CD14-positive monocyte (primary cell): ENCODE data around the gene SSBP2. TPM values are rescaled to one million over a fixed set of nuclear protein-coding genes. Genes with fewer than 3 reads are reported as not detected.

ENCODE experiments used
- DNase-seq, 3 donors: peaks; one replicate each; pipeline ENCODE4 v3.0.0-alpha.2; 2011 to 2022
- H2AFZ ChIP-seq: 2 replicates; pipeline ENCODE4 v1.6.0; 2012; ENCODE audit warnings: mild to moderate bottlenecking, low read depth, low read length, inconsistent platforms; ENCODE audit not compliant: insufficient read depth, poor library complexity, severe bottlenecking
- H3K27ac ChIP-seq, 2 donors: 1 replicate in 1 of 2; 2 replicates in 1 of 2; pipeline ENCODE4 v1.5.1; 2012 to 2013; ENCODE audit warnings: low read length in 2 of 2, control low read depth in 1 of 2, inconsistent platforms in 1 of 2, low read depth in 1 of 2, mild to moderate bottlenecking in 1 of 2
- H3K27me3 ChIP-seq, 2 donors: one replicate each; pipeline versions ENCODE4 v1.6.0 to v1.6.1; 2011 to 2013; ENCODE audit warnings: low read length in 2 of 2; ENCODE audit not compliant: control insufficient read depth in 2 of 2, insufficient read depth in 2 of 2
- H3K36me3 ChIP-seq, 2 donors: replicated peaks in 1 of 2; 1 replicate in 1 of 2; 2 replicates in 1 of 2; pipeline versions ENCODE4 v1.5.1 to v1.6.1; 2012 to 2013; ENCODE audit warnings: low read length in 2 of 2, control low read depth in 1 of 2, inconsistent platforms in 1 of 2, mild to moderate bottlenecking in 1 of 2; ENCODE audit not compliant: insufficient read depth in 2 of 2, control insufficient read depth in 1 of 2
- H3K4me1 ChIP-seq, 2 donors: 1 replicate in 1 of 2; 2 replicates in 1 of 2; pipeline versions ENCODE4 v1.5.1 to v1.6.1; 2012 to 2013; ENCODE audit warnings: low read length in 2 of 2, control low read depth in 1 of 2, inconsistent platforms in 1 of 2, mild to moderate bottlenecking in 1 of 2, moderate library complexity in 1 of 2; ENCODE audit not compliant: insufficient read depth in 2 of 2, control insufficient read depth in 1 of 2
- H3K4me2 ChIP-seq: replicated peaks from 2 replicates; pipeline ENCODE3; 2012; ENCODE audit warnings: low read length, moderate library complexity, mild to moderate bottlenecking; ENCODE audit not compliant: poor library complexity, severe bottlenecking; ENCODE audit errors: extremely low read depth
- H3K4me3 ChIP-seq, 3 experiments: fragments of 200-600 bp in 1 of 3; sonication (generic) in 1 of 3; replicated peaks in 1 of 3; 1 replicate in 2 of 3; 2 replicates in 1 of 3; pipeline ENCODE4 v1.5.1; 2011 to 2013; ENCODE audit warnings: low read length in 3 of 3, mild to moderate bottlenecking in 3 of 3, control low read depth in 2 of 3, low read depth in 2 of 3, inconsistent platforms in 1 of 3, moderate library complexity in 1 of 3
- H3K79me2 ChIP-seq: 2 replicates; pipeline ENCODE4 v1.6.0; 2012; ENCODE audit warnings: mild to moderate bottlenecking, control low read depth, inconsistent platforms, low read length, moderate library complexity; ENCODE audit not compliant: insufficient read depth
- H3K9ac ChIP-seq: 2 replicates; pipeline ENCODE4 v1.6.0; 2017; ENCODE audit warnings: low read length, mild to moderate bottlenecking; ENCODE audit not compliant: insufficient read depth, poor library complexity, severe bottlenecking
- H3K9me3 ChIP-seq, 2 donors: replicated peaks in 1 of 2; 1 replicate in 1 of 2; 2 replicates in 1 of 2; pipeline versions ENCODE4 v1.5.1 to v1.6.1; 2012 to 2013; ENCODE audit warnings: low read length in 2 of 2, control low read depth in 1 of 2; ENCODE audit not compliant: control insufficient read depth in 1 of 2, insufficient read depth in 1 of 2
- H4K20me1 ChIP-seq: 2 replicates; pipeline ENCODE4 v1.6.0; 2012; ENCODE audit warnings: mild to moderate bottlenecking, low read length, control low read depth, moderate library complexity; ENCODE audit not compliant: insufficient read depth
- H3K27ac Mint-ChIP-seq, 7 donors: one replicate each; pipeline ENCODE4 v1.8.0; 2020; ENCODE audit warnings: mild to moderate bottlenecking in 7 of 7, mixed read lengths in 7 of 7, moderate library complexity in 6 of 7, inconsistent platforms in 2 of 7
- H3K27me3 Mint-ChIP-seq, 3 donors: one replicate each; pipeline ENCODE4 v1.8.0; 2021 to 2022; ENCODE audit warnings: low read depth in 3 of 3, mild to moderate bottlenecking in 3 of 3, mixed read lengths in 3 of 3, moderate library complexity in 3 of 3, inconsistent platforms in 1 of 3
- H3K36me3 Mint-ChIP-seq, 2 donors: one replicate each; pipeline ENCODE4 v1.8.0; 2020; ENCODE audit warnings: mixed read lengths in 2 of 2, inconsistent platforms in 1 of 2, mild to moderate bottlenecking in 1 of 2
- H3K4me1 Mint-ChIP-seq: one replicate; pipeline ENCODE4 v1.8.0; 2020; ENCODE audit warnings: mild to moderate bottlenecking, mixed read lengths
- H3K4me3 Mint-ChIP-seq, 2 donors: one replicate each; pipeline ENCODE4 v1.8.0; 2020; ENCODE audit warnings: mild to moderate bottlenecking in 2 of 2, mixed read lengths in 2 of 2, moderate library complexity in 1 of 2
- H3K9me3 Mint-ChIP-seq, 7 donors: one replicate each; pipeline ENCODE4 v1.8.0; 2020 to 2022; ENCODE audit warnings: mixed read lengths in 7 of 7, mild to moderate bottlenecking in 6 of 7, moderate library complexity in 6 of 7, inconsistent platforms in 2 of 7
- CTCF ChIP-seq: fragments of 200-600 bp; IDR thresholded peaks from one replicate; pipeline ENCODE4 v1.8.0; 2022; ENCODE audit warnings: antibody characterized with exemption, mild to moderate bottlenecking
- WGBS: methylation state at CpG from one replicate; pipeline ENCODE4 v1.1.5; 2013; ENCODE audit warnings: missing lambda C conversion rate; ENCODE audit not compliant: insufficient coverage; 5-methylcytosine and 5-hydroxymethylcytosine counted together
- intact Hi-C, 2 donors: fragments of 100-400 bp; cut with micrococcal nuclease; formaldehyde crosslinking; loops; one replicate each; pipeline versions ENCODE4 v1.15.0 to v1.15.1; 2023
- polyA plus RNA-seq, 3 donors: library from polyadenylated mRNA; depleted of rRNA in 1 of 3; unstranded in 2 of 3; stranded (reverse) in 1 of 3; fragments of 300-500 nt in 2 of 3; fragments of >200 nt in 1 of 3; fragmentation: Illumina TruSeq in 2 of 3; gene quantifications; 1 replicate in 2 of 3; 2 replicates in 1 of 3; pipeline ENCODE4 v1.2.3, GENCODE V29; 2012 to 2021

The SSBP2 gene
- polyA plus RNA-seq, 3 donors, result 29.1 to 55.2 (median 53.4) TPM

GRCh38 chr5:81424728-81425127, 326.2 kb downstream of the SSBP2 start:
- Mint-ChIP-seq H3K4me1 (peaks cover 14% of the 10 kb centered on the region), H3K9me3 (no peaks in the 10 kb centered on the region), H3K27ac (no peak overlapping the region), H3K4me3 (no peak overlapping the region), H3K27me3 (no peaks in the 10 kb centered on the region), H3K36me3 (peaks cover 16 to 27% of the 10 kb centered on the region in 2 donors)
- Histone ChIP-seq H3K4me3 (no peak overlapping the region), H3K4me2 (no peak overlapping the region), H2AFZ (no peak overlapping the region), H3K9ac (no peak overlapping the region), H4K20me1 (no peaks in the 10 kb centered on the region), H3K27me3 (no peaks in the 10 kb centered on the region), H3K4me1 (no peaks in the 10 kb centered on the region), H3K79me2 (no peaks in the 10 kb centered on the region), H3K36me3 (peaks cover 0 to 5% of the 10 kb centered on the region in 2 donors), H3K9me3 (no peaks in the 10 kb centered on the region), H3K27ac (no peak overlapping the region)
- intact Hi-C loops, result loop anchor here (5.0 to 10.0 kb wide), 2 partner anchors 413 to 740 kb away; no protein-coding TSS in a partner anchor
- TF ChIP-seq CTCF, result no peak
- DNase-seq, result no peak
- WGBS, result no CpG with 5 or more reads among the region's 1 CpG

- H3K79me2 ChIP-seq, result no peaks in the 10 kb centered on the region
- no peak overlapping the region for H2AFZ ChIP-seq
- no peaks in the 10 kb centered on the region for H3K4me1 ChIP-seq
- no peak overlapping the region for H3K27ac Mint-ChIP-seq
- H3K9ac ChIP-seq, result no peak overlapping the region
- H4K20me1 ChIP-seq, result no peaks in the 10 kb centered on the region
- H3K27me3 Mint-ChIP-seq, result no peaks in the 10 kb centered on the region
- peaks cover 0 to 5% of the 10 kb centered on the region in 2 donors for H3K36me3 ChIP-seq
- H3K36me3 Mint-ChIP-seq, result peaks cover 22 to 29% of the 10 kb centered on the region in 2 donors
- no peaks in the 10 kb centered on the region for H3K27me3 ChIP-seq
- DNase-seq, result no peak
- no peaks in the 10 kb centered on the region for H3K9me3 Mint-ChIP-seq
- H3K27ac ChIP-seq, result no peak overlapping the region
- WGBS, result no CpG with 5 or more reads among the region's 2 CpGs
- H3K4me2 ChIP-seq, result no peak overlapping the region
- intact Hi-C loops, result loop anchor here in 1 of 2 donors (10.0 kb wide), 1 partner anchor 742 kb away; no protein-coding TSS in a partner anchor
- H3K4me3 ChIP-seq, result no peak overlapping the region
- H3K4me3 Mint-ChIP-seq, result no peak overlapping the region
- peaks cover 14% of the 10 kb centered on the region for H3K4me1 Mint-ChIP-seq
- H3K9me3 ChIP-seq, result no peaks in the 10 kb centered on the region
- no peak for TF ChIP-seq CTCF
These were observed 328.2 kb downstream of the SSBP2 start for GRCh38 chr5:81422671-81423070.
